HEK293 (cell line): ENCODE measurements around the gene SLC35F4.

Experiments used
- CTCF ChIA-PET: fragments of 350-600 bp; formaldehyde crosslinking; extraction: SDS; loops from one replicate; lab custom pipeline; 2021; ENCODE audit warnings: antibody characterized with exemption; lab: Yijun Ruan, JAX
- POLR2A ChIA-PET: fragments of 300-600 bp; formaldehyde crosslinking; extraction: SDS; loops from one replicate; lab custom pipeline; 2020; ENCODE audit warnings: antibody characterized with exemption, inconsistent platforms; lab: Yijun Ruan, JAX
- H3K27ac ChIP-seq: fragments of 200-500 bp; sonication (Bioruptor generic); 2 replicates; pipeline ENCODE4 v1.5.1; 2014; ENCODE audit warnings: low read depth, low read length, control low read depth, inconsistent platforms; ENCODE audit errors: extremely low read depth
- H3K36me3 ChIP-seq, 2 experiments: fragments of 200-500 bp in 1 of 2; sonication (Bioruptor generic) in 1 of 2; 1 replicate in 1 of 2; 2 replicates in 1 of 2; pipeline ENCODE4 v1.5.1; 2014 to 2017; ENCODE audit warnings: inconsistent platforms in 2 of 2, low read length in 2 of 2; ENCODE audit not compliant: control insufficient read depth in 2 of 2, insufficient read depth in 1 of 2
- H3K4me1 ChIP-seq: fragments of 200-500 bp; sonication (Bioruptor generic); 2 replicates; pipeline ENCODE4 v1.5.1; 2014; ENCODE audit warnings: mild to moderate bottlenecking, low read length, inconsistent platforms; ENCODE audit not compliant: control insufficient read depth, insufficient read depth
- H3K4me3 ChIP-seq: 2 replicates; pipeline ENCODE4 v1.5.1; 2011; ENCODE audit warnings: low read depth, mild to moderate bottlenecking, control low read depth, low read length, moderate library complexity
- H3K9me3 ChIP-seq: fragments of 200-500 bp; sonication (Bioruptor generic); 2 replicates; pipeline ENCODE4 v1.5.1; 2014; ENCODE audit warnings: low read depth, low read length, inconsistent platforms; ENCODE audit not compliant: control insufficient read depth, insufficient read depth
- BCL11B ChIP-seq: fragments of 450-650 bp; formaldehyde crosslinking; IDR thresholded peaks from 2 replicates; pipeline ENCODE4 v1.5.1; 2016; ENCODE audit warnings: low read depth, missing biosample characterization, missing genetic modification characterization
- FEZF1 ChIP-seq: fragments of 450-650 bp; formaldehyde crosslinking; IDR thresholded peaks from 2 replicates; pipeline ENCODE4 v1.5.1; 2016; ENCODE audit warnings: missing biosample characterization, missing genetic modification characterization
- GFI1B ChIP-seq: fragments of 450-650 bp; formaldehyde crosslinking; IDR thresholded peaks from 2 replicates; pipeline ENCODE4 v1.5.1; 2016; ENCODE audit warnings: missing biosample characterization, missing genetic modification characterization
- KLF1 ChIP-seq: fragments of 450-650 bp; formaldehyde crosslinking; IDR thresholded peaks from 2 replicates; pipeline ENCODE4 v1.5.1; 2016; ENCODE audit warnings: missing biosample characterization, missing genetic modification characterization
- OVOL3 ChIP-seq: fragments of 450-650 bp; formaldehyde crosslinking; IDR thresholded peaks from 2 replicates; pipeline ENCODE4 v1.5.1; 2016; ENCODE audit warnings: missing biosample characterization, missing genetic modification characterization
- SP2 ChIP-seq: fragments of 450-650 bp; formaldehyde crosslinking; IDR thresholded peaks from 2 replicates; pipeline ENCODE4 v1.5.1; 2016; ENCODE audit warnings: missing biosample characterization, missing genetic modification characterization
- ZBTB20 ChIP-seq: fragments of 450-650 bp; formaldehyde crosslinking; IDR thresholded peaks from 2 replicates; pipeline ENCODE4 v1.5.1; 2016; ENCODE audit warnings: missing biosample characterization, missing genetic modification characterization
- ZNF10 ChIP-seq: fragments of 450-650 bp; formaldehyde crosslinking; IDR thresholded peaks from 2 replicates; pipeline ENCODE4 v1.5.1; 2017; ENCODE audit warnings: missing biosample characterization, missing genetic modification characterization
- ZNF114 ChIP-seq: fragments of 450-650 bp; formaldehyde crosslinking; IDR thresholded peaks from 2 replicates; pipeline ENCODE4 v1.5.0; 2017; ENCODE audit warnings: missing biosample characterization, missing genetic modification characterization
- ZNF132 ChIP-seq: fragments of 450-650 bp; formaldehyde crosslinking; IDR thresholded peaks from 2 replicates; pipeline ENCODE4 v1.5.1; 2017; ENCODE audit warnings: missing biosample characterization, missing genetic modification characterization, borderline replicate concordance
- ZNF140 ChIP-seq: fragments of 450-650 bp; formaldehyde crosslinking; IDR thresholded peaks from 2 replicates; pipeline ENCODE4 v1.5.1; 2016; ENCODE audit warnings: missing biosample characterization, missing genetic modification characterization
- ZNF211 ChIP-seq: fragments of 450-650 bp; formaldehyde crosslinking; IDR thresholded peaks from 2 replicates; pipeline ENCODE4 v1.5.1; 2016; ENCODE audit warnings: low read depth, missing biosample characterization, missing genetic modification characterization
- ZNF324 ChIP-seq: fragments of 450-650 bp; formaldehyde crosslinking; IDR thresholded peaks from 2 replicates; pipeline ENCODE4 v1.5.1; 2016; ENCODE audit warnings: missing biosample characterization, missing genetic modification characterization
- ZNF335 ChIP-seq: fragments of 450-650 bp; formaldehyde crosslinking; conservative IDR thresholded peaks from 2 replicates; pipeline ENCODE4 v1.5.1; 2016; ENCODE audit warnings: missing biosample characterization, missing genetic modification characterization
- ZNF354C ChIP-seq: fragments of 450-650 bp; formaldehyde crosslinking; IDR thresholded peaks from 2 replicates; pipeline ENCODE4 v1.5.1; 2016; ENCODE audit warnings: missing biosample characterization, missing genetic modification characterization, low read depth, borderline replicate concordance
- ZNF366 ChIP-seq: fragments of 450-650 bp; formaldehyde crosslinking; conservative IDR thresholded peaks from 2 replicates; pipeline ENCODE4 v1.5.1; 2016; ENCODE audit warnings: missing biosample characterization, missing genetic modification characterization
- ZNF433 ChIP-seq: fragments of 450-650 bp; formaldehyde crosslinking; IDR thresholded peaks from 2 replicates; pipeline ENCODE4 v1.5.1; 2016; ENCODE audit warnings: missing biosample characterization, missing genetic modification characterization, low read depth
- ZNF48 ChIP-seq: fragments of 450-650 bp; formaldehyde crosslinking; IDR thresholded peaks from 2 replicates; pipeline ENCODE4 v1.5.1; 2016; ENCODE audit warnings: missing biosample characterization, missing genetic modification characterization
- ZNF555 ChIP-seq: fragments of 450-650 bp; formaldehyde crosslinking; conservative IDR thresholded peaks from 2 replicates; pipeline ENCODE4 v1.5.1; 2017; ENCODE audit warnings: missing biosample characterization, mild to moderate bottlenecking, missing genetic modification characterization, inconsistent platforms
- ZNF600 ChIP-seq: fragments of 450-650 bp; formaldehyde crosslinking; IDR thresholded peaks from 2 replicates; pipeline ENCODE4 v1.5.1; 2016; ENCODE audit warnings: missing biosample characterization, missing genetic modification characterization
- ZNF621 ChIP-seq: fragments of 450-650 bp; formaldehyde crosslinking; IDR thresholded peaks from 2 replicates; pipeline ENCODE4 v1.5.1; 2017; ENCODE audit warnings: missing biosample characterization, missing genetic modification characterization
- ZNF623 ChIP-seq: fragments of 450-650 bp; formaldehyde crosslinking; IDR thresholded peaks from 2 replicates; pipeline ENCODE4 v1.5.1; 2016; ENCODE audit warnings: missing biosample characterization, missing genetic modification characterization
- ZNF707 ChIP-seq: fragments of 450-650 bp; formaldehyde crosslinking; IDR thresholded peaks from 2 replicates; pipeline ENCODE4 v1.5.1; 2016; ENCODE audit warnings: missing biosample characterization, missing genetic modification characterization
- ZNF830 ChIP-seq: fragments of 450-650 bp; IDR thresholded peaks from 2 replicates; pipeline ENCODE4 v1.5.0; 2018; ENCODE audit warnings: missing biosample characterization, missing genetic modification characterization, low read depth, mild to moderate bottlenecking, moderate library complexity
- TF ChIP-seq, protein P1 (sequence below): fragments of 450-650 bp; formaldehyde crosslinking; IDR thresholded peaks from 2 replicates; pipeline ENCODE4 v1.5.1; 2016; ENCODE audit warnings: missing biosample characterization, missing genetic modification characterization
- TF ChIP-seq, protein P2 (sequence below): fragments of 450-650 bp; formaldehyde crosslinking; IDR thresholded peaks from 2 replicates; pipeline ENCODE4 v1.5.1; 2016; ENCODE audit warnings: missing biosample characterization, missing genetic modification characterization
- TF ChIP-seq, protein P3 (sequence below): IDR thresholded peaks from 2 replicates; pipeline ENCODE4 v1.6.1; 2011; ENCODE audit warnings: mild to moderate bottlenecking, low read depth, low read length, borderline replicate concordance
- TF ChIP-seq, protein P4 (sequence below): fragments of 450-650 bp; formaldehyde crosslinking; IDR thresholded peaks from 2 replicates; pipeline ENCODE4 v1.5.1; 2016; ENCODE audit warnings: missing biosample characterization, missing genetic modification characterization
- TF ChIP-seq, protein P5 (sequence below): fragments of 450-650 bp; formaldehyde crosslinking; IDR thresholded peaks from 2 replicates; pipeline ENCODE4 v1.5.1; 2016; ENCODE audit warnings: missing biosample characterization, missing genetic modification characterization, low read depth
- TF ChIP-seq, protein P6 (sequence below): fragments of 450-650 bp; formaldehyde crosslinking; IDR thresholded peaks from 2 replicates; pipeline ENCODE4 v1.5.1; 2016; ENCODE audit warnings: missing biosample characterization, missing genetic modification characterization, borderline replicate concordance

SLC35F4 gene

DNA sequence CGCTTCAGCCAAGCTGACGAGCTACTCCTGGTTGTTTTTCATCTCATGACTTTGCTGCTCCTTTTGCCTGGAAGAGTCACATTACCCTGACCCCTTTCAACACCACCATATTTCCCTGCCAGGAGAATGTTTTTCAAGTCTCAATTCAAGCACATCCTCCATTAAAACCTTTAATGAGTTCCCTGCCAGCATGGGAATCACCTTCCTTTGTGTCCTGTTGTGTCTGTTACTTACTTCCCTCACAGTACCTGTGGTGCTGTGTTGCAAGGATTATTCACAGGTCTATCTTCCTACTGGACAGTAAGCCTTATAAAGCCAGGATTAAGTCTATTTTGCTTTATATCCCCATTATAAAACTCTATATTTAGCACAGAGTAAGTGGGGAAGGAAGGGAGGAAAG is 13.6 kb upstream of the SLC35F4 start:
- Histone ChIP-seq H3K9me3 (no peaks in the 10 kb centered on the region), H3K4me3 (no peak overlapping the region), H3K27ac (no peak overlapping the region), H3K4me1 (no peaks in the 10 kb centered on the region), H3K36me3 (no peaks in the 10 kb centered on the region)
- ChIA-PET CTCF (no interaction called here), POLR2A (no interaction called here)
- TF ChIP-seq, protein P1, sequence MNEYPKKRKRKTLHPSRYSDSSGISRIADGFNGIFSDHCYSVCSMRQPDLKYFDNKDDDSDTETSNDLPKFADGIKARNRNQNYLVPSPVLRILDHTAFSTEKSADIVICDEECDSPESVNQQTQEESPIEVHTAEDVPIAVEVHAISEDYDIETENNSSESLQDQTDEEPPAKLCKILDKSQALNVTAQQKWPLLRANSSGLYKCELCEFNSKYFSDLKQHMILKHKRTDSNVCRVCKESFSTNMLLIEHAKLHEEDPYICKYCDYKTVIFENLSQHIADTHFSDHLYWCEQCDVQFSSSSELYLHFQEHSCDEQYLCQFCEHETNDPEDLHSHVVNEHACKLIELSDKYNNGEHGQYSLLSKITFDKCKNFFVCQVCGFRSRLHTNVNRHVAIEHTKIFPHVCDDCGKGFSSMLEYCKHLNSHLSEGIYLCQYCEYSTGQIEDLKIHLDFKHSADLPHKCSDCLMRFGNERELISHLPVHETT = no peak
- TF ChIP-seq ZNF10 (tag by site-specific recombination) (no peak), ZNF324 (tag by site-specific recombination) (no peak), ZNF132 (tag by site-specific recombination) (no peak), ZNF48 (tag by site-specific recombination) (no peak), ZNF623 (tag by site-specific recombination) (no peak), SP2 (tag by site-specific recombination) (no peak), ZNF600 (no peak), FEZF1 (tag by site-specific recombination) (no peak), KLF1 (tag by site-specific recombination) (no peak), ZNF830 (tag by site-specific recombination) (no peak), ZNF354C (no peak), BCL11B (tag by site-specific recombination) (no peak)
- TF ChIP-seq, protein P2, sequence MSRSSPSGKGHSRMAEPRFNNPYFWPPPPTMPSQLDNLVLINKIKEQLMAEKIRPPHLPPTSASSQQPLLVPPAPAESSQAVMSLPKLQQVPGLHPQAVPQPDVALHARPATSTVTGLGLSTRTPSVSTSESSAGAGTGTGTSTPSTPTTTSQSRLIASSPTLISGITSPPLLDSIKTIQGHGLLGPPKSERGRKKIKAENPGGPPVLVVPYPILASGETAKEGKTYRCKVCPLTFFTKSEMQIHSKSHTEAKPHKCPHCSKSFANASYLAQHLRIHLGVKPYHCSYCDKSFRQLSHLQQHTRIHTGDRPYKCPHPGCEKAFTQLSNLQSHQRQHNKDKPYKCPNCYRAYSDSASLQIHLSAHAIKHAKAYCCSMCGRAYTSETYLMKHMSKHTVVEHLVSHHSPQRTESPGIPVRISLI (tag by site-specific recombination) = no peak
- TF ChIP-seq, protein P3, sequence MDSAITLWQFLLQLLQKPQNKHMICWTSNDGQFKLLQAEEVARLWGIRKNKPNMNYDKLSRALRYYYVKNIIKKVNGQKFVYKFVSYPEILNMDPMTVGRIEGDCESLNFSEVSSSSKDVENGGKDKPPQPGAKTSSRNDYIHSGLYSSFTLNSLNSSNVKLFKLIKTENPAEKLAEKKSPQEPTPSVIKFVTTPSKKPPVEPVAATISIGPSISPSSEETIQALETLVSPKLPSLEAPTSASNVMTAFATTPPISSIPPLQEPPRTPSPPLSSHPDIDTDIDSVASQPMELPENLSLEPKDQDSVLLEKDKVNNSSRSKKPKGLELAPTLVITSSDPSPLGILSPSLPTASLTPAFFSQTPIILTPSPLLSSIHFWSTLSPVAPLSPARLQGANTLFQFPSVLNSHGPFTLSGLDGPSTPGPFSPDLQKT = no peak

DNA sequence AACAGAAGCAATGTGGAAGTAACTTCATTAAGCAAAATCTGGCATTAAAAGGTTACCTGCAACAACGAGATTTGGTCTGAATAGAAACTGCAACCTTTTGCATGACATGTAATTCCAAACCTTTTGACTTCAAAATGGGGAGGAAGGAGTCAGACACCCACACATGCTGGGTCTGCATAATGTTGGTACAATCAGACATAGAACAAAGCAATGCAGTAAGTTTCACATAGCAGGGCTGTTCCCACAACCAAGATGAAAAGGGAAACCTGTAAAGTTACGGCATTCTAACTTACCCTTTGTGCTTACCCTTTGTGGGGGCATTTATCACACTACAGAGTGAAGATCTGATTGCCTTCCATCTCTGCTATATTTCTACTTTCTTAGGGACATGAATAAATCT is 10.1 kb upstream of the SLC35F4 start:
- Histone ChIP-seq H3K4me1 (no peaks in the 10 kb centered on the region), H3K36me3 (no peaks in the 10 kb centered on the region), H3K9me3 (no peaks in the 10 kb centered on the region), H3K27ac (no peak overlapping the region), H3K4me3 (no peak overlapping the region)
- POLR2A ChIA-PET = no interaction called here
- CTCF ChIA-PET = no interaction called here
- TF ChIP-seq ZNF621 (tag by site-specific recombination) = no peak
- no peak for TF ChIP-seq ZNF114 (tag by site-specific recombination)
- TF ChIP-seq ZNF707 (tag by site-specific recombination) = no peak
- TF ChIP-seq ZNF140 (tag by site-specific recombination) = no peak
- no peak for TF ChIP-seq ZNF433
- no peak for TF ChIP-seq ZNF354C
- TF ChIP-seq, protein P4, sequence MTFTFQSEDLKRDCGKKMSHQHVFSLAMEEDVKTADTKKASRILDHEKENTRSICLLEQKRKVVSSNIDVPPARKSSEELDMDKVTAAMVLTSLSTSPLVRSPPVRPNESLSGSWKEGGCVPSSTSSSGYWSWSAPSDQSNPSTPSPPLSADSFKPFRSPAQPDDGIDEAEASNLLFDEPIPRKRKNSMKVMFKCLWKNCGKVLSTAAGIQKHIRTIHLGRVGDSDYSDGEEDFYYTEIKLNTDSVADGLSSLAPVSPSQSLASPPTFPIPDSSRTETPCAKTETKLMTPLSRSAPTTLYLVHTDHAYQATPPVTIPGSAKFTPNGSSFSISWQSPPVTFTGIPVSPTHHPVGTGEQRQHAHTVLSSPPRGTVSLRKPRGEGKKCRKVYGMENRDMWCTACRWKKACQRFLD (tag by site-specific recombination) = no peak
- TF ChIP-seq, protein P5, sequence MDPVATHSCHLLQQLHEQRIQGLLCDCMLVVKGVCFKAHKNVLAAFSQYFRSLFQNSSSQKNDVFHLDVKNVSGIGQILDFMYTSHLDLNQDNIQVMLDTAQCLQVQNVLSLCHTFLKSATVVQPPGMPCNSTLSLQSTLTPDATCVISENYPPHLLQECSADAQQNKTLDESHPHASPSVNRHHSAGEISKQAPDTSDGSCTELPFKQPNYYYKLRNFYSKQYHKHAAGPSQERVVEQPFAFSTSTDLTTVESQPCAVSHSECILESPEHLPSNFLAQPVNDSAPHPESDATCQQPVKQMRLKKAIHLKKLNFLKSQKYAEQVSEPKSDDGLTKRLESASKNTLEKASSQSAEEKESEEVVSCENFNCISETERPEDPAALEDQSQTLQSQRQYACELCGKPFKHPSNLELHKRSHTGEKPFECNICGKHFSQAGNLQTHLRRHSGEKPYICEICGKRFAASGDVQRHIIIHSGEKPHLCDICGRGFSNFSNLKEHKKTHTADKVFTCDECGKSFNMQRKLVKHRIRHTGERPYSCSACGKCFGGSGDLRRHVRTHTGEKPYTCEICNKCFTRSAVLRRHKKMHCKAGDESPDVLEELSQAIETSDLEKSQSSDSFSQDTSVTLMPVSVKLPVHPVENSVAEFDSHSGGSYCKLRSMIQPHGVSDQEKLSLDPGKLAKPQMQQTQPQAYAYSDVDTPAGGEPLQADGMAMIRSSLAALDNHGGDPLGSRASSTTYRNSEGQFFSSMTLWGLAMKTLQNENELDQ (tag by site-specific recombination) = no peak
- TF ChIP-seq ZNF555 (tag by site-specific recombination) = no peak
- no peak for TF ChIP-seq ZNF366 (tag by site-specific recombination)
- TF ChIP-seq ZNF211 = no peak
- no peak for TF ChIP-seq ZNF335 (tag by site-specific recombination)
- TF ChIP-seq, protein P6, sequence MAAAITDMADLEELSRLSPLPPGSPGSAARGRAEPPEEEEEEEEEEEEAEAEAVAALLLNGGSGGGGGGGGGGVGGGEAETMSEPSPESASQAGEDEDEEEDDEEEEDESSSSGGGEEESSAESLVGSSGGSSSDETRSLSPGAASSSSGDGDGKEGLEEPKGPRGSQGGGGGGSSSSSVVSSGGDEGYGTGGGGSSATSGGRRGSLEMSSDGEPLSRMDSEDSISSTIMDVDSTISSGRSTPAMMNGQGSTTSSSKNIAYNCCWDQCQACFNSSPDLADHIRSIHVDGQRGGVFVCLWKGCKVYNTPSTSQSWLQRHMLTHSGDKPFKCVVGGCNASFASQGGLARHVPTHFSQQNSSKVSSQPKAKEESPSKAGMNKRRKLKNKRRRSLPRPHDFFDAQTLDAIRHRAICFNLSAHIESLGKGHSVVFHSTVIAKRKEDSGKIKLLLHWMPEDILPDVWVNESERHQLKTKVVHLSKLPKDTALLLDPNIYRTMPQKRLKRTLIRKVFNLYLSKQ (tag by site-specific recombination) = no peak
- no peak for TF ChIP-seq ZBTB20 (tag by site-specific recombination)
- no peak for TF ChIP-seq OVOL3 (tag by site-specific recombination)
- TF ChIP-seq GFI1B (tag by site-specific recombination) = no peak
